ENCODE data around the gene BPIFA1. TPM values are rescaled to one million over a fixed set of nuclear protein-coding genes. Genes with fewer than 3 reads are reported as not detected.

BPIFA1 gene
- total RNA-seq, 1 donor from 2014 or later, result not detected

Other genes starting within 250 kb of the BPIFA1 start
- gene SUN5, start 231.6 kb upstream of the BPIFA1 start, total RNA-seq, result not detected
- gene BPIFB2, start 228.3 kb upstream of the BPIFA1 start, total RNA-seq, result not detected
- gene BPIFB6, start 204.3 kb upstream of the BPIFA1 start, total RNA-seq, result not detected
- not detected for gene BPIFB3, start 182.1 kb upstream of the BPIFA1 start, total RNA-seq
- gene BPIFB4, start 156.4 kb upstream of the BPIFA1 start, total RNA-seq, result not detected
- gene BPIFA2, start 67.8 kb upstream of the BPIFA1 start, total RNA-seq, result not detected
- gene BPIFA3, start 18.6 kb upstream of the BPIFA1 start, total RNA-seq, result not detected
- gene BPIFB1, start 47.2 kb downstream of the BPIFA1 start, total RNA-seq, result not detected
- 25.9 TPM for gene CDK5RAP1, start 165.5 kb downstream of the BPIFA1 start, total RNA-seq
- 22.1 TPM for gene SNTA1, start 207.8 kb downstream of the BPIFA1 start, total RNA-seq